Measurements from ENCODE around the gene RPTOR.
A peak's percentile ranks its signal among the peaks of the same experiment; 100 is the strongest.

Gene RPTOR

DNA sequence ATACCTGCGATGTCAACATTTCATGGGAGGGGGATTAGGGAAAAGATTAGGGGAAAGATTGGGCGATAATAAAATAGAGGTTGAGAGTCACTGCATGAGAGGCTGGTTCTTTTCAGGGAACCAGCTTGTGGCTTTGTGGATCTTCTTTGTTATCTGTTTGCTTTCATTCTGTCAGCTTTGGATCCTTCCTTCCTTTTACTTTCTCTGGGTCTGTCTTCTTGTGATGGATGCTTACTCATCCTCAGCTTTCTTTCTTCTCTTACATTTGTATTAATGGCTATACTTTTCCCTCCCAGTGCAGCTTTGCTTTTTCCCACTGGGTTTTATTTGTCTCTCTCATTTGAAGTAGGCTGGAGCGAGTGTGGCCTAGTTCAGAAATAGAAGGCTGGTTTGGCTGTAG is 47.1 kb downstream of the RPTOR start:
- no peak for DNase-seq (ENCODE audit: low read depth)

DNA sequence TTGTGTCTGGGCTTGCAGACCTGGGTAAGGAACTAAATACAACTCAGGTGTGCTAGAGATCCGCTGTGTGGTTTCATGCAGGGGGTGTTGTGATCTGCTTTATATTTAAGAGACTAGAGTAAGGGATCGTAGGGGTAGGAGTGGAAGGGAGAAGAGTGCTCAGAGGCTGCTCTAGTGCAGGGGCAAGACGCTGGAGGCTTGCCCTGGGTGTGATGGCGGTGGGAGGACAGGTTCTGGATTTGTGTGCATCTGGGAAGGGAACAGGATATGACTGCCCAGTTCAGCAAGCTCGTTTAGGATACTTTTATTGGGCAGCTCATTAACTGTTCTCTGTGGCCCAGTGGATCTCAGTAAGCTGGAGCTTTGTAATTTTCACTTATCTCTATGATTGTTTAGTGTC is 47.6 kb downstream of the RPTOR start:
- DNase-seq (ENCODE audit: low read depth) = no peak

GRCh38 chr17:80593181-80593580 is 48.5 kb downstream of the RPTOR start:
- no peak for DNase-seq (ENCODE audit: low read depth)

- no peak for DNase-seq (ENCODE audit: low read depth)
These were observed 50.0 kb downstream of the RPTOR start for GRCh38 chr17:80594431-80595269.

GRCh38 chr17:80596760-80597608 is 52.3 kb downstream of the RPTOR start:
- DNase-seq (ENCODE audit: low read depth) = no peak

- no peak for DNase-seq (ENCODE audit: low read depth)
These were observed 54.3 kb downstream of the RPTOR start for GRCh38 chr17:80598813-80599545.

- DNase-seq (ENCODE audit: low read depth) = no peak
These were observed 55.1 kb downstream of the RPTOR start for GRCh38 chr17:80599546-80600305.

- DNase-seq (ENCODE audit: low read depth) = no peak
These were observed 56.5 kb downstream of the RPTOR start for GRCh38 chr17:80601146-80601545.

DNA sequence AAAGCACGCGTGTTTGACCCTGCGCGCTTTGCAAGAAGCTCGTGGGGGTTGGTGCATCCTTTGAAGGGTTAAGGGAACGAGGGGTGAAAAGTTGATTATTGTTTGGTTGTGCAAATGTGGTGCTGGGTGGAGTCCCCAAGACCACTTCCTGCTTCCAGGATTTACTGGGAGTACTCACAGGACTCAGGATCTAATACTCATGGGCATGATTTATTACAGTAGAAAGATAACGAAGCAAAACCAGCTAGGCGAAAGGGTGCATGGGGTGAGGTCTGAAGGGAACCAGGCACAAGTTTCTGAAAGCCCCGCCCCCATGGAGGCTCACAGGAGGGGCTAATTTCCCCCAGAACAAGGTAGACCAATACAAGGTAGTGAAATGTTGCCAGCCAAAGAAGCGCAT is 58.8 kb downstream of the RPTOR start:
- DNase-seq (ENCODE audit: low read depth) = no peak

- no peak for DNase-seq (ENCODE audit: low read depth)
These were observed 59.5 kb downstream of the RPTOR start for GRCh38 chr17:80604009-80604669.

- no peak for DNase-seq (ENCODE audit: low read depth)
These were observed 60.0 kb downstream of the RPTOR start for GRCh38 chr17:80604670-80605010.

DNA sequence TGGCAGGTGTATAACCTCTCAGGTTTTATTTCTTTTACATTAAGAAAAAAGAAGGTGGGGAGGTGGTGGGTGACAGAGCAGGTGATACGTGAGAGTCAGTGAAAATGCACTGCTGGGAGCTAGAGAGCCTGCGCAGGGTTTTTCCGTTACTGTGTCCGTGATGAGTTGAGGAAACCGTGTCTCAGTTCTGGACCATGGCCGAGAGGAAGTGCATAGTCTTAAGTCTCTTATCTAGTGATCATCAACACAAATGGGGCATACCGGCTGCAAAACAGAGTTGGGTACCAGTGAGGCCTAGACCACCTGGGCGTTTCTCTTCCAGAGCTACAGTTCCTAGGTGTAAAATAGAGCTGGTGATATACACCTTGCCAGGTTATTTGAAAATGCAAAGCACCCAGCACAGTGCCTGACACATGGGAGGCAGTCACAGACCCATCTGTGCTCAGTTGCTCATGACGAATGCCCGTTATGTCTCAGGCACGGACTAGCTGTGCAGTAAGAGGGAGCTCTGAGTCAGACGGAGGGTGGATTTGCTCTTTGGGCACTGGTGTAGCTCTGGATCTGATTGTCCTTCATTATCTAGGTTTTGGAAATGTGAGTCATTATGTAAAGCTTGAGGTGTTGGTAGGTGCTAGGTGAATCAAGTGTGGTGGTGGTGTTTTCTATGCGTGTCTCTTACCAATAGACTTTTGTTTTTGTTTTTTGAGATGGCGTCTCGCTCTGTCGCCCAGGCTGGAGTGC is 60.9 kb downstream of the RPTOR start:
- peak; percentile 15 for DNase-seq (ENCODE audit: low read depth)

DNA sequence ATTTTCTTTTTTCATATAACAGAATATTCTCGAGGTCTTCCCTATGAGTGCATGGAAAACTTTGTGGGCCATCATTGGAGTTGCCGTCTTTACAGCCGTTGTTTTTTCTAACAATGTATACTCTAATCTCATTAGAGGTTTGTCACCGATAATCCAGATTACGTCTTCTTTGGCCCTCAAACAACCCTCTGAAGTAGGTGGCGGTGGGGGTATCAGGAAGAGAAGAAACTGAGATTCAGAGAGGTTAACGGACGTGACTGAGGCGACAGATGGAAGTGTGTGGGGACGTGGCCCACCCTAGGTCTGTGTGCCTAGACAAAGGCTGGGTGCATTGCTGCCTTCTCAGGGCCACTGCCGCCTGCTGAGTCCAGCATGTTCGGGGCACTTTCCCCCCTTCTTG is 63.7 kb downstream of the RPTOR start:
- DNase-seq (ENCODE audit: low read depth) = no peak

DNA sequence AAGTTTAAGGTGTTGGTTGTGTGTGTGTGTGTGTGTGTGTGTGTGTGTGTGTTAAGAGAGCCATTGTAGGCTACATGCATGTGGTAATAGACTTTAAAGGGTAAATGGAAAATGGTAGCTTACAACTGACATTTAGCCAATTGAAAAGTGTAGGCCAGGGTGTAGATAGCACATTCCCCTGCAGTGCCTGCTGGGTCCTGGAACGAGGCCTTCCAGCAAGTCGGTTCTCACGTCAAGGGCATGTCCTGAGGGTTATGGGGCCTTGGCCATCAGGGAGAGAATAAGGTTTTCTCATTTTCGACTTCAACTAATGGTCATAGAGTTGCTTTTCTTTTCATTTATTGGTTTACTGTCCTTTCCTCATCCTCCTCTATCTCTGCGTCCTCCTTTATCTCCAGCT is 65.1 kb downstream of the RPTOR start:
- no peak for DNase-seq (ENCODE audit: low read depth)

DNA sequence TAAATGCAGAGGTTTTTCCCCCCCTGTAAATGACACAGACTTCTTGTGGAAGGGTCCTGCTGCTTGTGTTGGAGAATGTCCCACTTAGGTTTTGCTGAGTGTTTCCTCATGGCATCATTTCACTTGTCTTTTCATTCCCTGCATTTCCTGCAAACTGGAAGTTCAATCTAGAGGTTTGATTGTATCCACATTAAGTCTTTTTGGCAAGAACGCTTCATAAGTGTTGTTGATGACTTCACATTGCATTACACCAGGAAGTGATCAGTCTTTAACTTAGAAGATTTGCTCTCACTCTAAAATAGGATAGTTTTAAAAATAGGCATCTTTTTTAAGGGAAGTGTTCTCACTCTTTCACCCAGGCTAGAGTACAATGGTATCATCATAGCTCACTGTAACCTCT is 67.2 kb downstream of the RPTOR start:
- DNase-seq (ENCODE audit: low read depth) = no peak

DNA sequence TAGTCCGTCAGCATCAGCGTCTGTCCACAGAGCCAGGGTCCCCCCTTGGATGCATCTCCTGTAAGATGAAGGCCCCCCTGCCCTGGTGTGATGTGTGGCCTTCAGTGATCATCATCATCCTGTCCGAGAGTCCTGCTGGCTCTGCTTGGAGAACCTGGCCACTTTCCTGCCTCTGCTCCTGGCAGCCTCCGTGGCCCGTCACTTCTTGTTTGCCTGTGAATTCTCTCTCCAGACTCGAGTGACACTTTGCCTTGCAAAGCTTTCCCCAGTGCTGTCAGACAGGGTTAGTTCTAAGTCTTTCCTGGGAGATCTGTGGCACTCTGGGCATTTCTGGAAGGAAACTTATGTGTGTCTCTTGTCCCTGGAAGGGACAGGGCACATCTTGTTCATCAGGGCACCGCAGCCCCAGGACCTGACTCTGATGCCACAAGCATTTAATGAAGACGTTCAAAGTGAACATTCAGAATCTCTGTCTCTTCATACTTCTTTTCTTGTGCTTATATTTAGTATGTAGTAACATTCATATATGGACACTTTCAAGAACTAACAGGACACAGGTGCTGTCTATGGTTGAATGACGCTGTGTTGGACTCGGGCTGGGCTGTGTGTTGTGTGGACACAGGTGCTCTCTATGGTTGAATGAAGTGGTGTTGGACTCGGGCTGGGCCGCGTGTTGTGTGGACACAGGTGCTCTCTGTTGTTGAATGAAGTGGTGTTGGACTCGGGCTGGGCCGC is 68.5 kb downstream of the RPTOR start:
- no peak for DNase-seq (ENCODE audit: low read depth)

GRCh38 chr17:80613732-80614071 is 69.1 kb downstream of the RPTOR start:
- DNase-seq (ENCODE audit: low read depth) = no peak

- no peak for DNase-seq (ENCODE audit: low read depth)
These were observed 69.9 kb downstream of the RPTOR start for GRCh38 chr17:80614332-80615047.

- no peak for DNase-seq (ENCODE audit: low read depth)
These were observed 70.7 kb downstream of the RPTOR start for GRCh38 chr17:80615376-80615775.

Data from stimulated activated CD8-positive, alpha-beta memory T cell treated with anti-CD3 and anti-CD28 coated beads, Interleukin-12 subunit alpha, Interleukin-12 subunit beta, amount 100 ng/mL, for 1 hour (primary cell).